Measurements from ENCODE around the gene TOMM40L.
A peak's percentile ranks its signal among the peaks of the same experiment; 100 is the strongest.

Gene TOMM40L

GRCh38 chr1:161225534-161226319 is at the start of gene TOMM40L:
TSS of gene TOMM40L (plus strand) at chr1:161226060. CDS start at chr1:161226490, 430 bp downstream.
- Mint-ChIP-seq H3K4me1 (peaks cover 45% of the 10 kb centered on the region), H3K9me3 (no peaks in the 10 kb centered on the region), H3K27me3 (no peaks in the 10 kb centered on the region), H3K36me3 (peaks cover 30% of the 10 kb centered on the region), H3K4me3 (peak within 1 kb of the TSS; percentile 89), H3K27ac (peak within 1 kb of the TSS; percentile 89)
- peak; percentile 94 for DNase-seq
- CTCF ChIA-PET = interaction anchor here (0.6 to 9.7 kb wide), 33 partner anchors 8 to 514 kb away, joined by 3 to 157 read pairs (median 6); partner anchors contain the start of genes B4GALT3, CFAP126, FCER1G and NDUFS2

- Mint-ChIP-seq H3K27me3 (no peaks in the 10 kb centered on the region), H3K4me1 (peaks cover 64% of the 10 kb centered on the region), H3K9me3 (no peaks in the 10 kb centered on the region), H3K27ac (peak overlapping the region; percentile 95), H3K4me3 (peak overlapping the region; percentile 94), H3K36me3 (peaks cover 49% of the 10 kb centered on the region)
- CTCF ChIA-PET = interaction anchor here (0.9 to 3.0 kb wide), 4 partner anchors 9 to 206 kb away, joined by 3 to 12 read pairs (median 4); partner anchors contain the start of gene TOMM40L
- no peak for DNase-seq
Observed at GRCh38 chr1:161176468-161177111, 49.3 kb upstream of the TOMM40L start.

- peak within 1 kb of the TSS; percentile 94 for H3K4me3 Mint-ChIP-seq
- no peaks in the 10 kb centered on the region for H3K27me3 Mint-ChIP-seq
- H3K27ac Mint-ChIP-seq = peak within 1 kb of the TSS; percentile 95
- H3K36me3 Mint-ChIP-seq = peaks cover 48% of the 10 kb centered on the region
- H3K4me1 Mint-ChIP-seq = peaks cover 72% of the 10 kb centered on the region
- peak; percentile 96 for DNase-seq
- CTCF ChIA-PET = interaction anchor here (0.6 to 3.0 kb wide), 5 partner anchors 9 to 205 kb away, joined by 3 to 12 read pairs (median 3); partner anchors contain the start of genes PPOX and TOMM40L
- H3K9me3 Mint-ChIP-seq = no peaks in the 10 kb centered on the region
Observed at GRCh38 chr1:161177112-161177935, 48.5 kb upstream of the TOMM40L start, which contains the start of gene B4GALT3. TSS of gene B4GALT3 (minus strand) at chr1:161177507. CDS start at chr1:161176060, 1,447 bp downstream.

GRCh38 chr1:161177936-161178244 is 48.0 kb upstream of the TOMM40L start:
- Mint-ChIP-seq H3K4me3 (peak overlapping the region; percentile 94), H3K27me3 (no peaks in the 10 kb centered on the region), H3K9me3 (no peaks in the 10 kb centered on the region), H3K36me3 (peaks cover 45% of the 10 kb centered on the region), H3K4me1 (peaks cover 75% of the 10 kb centered on the region), H3K27ac (peak overlapping the region; percentile 95)
- DNase-seq = no peak
- CTCF ChIA-PET = interaction anchor here (0.6 to 3.0 kb wide), 3 partner anchors 12 to 47 kb away, joined by 3 to 12 read pairs (median 3); partner anchors contain the start of genes PPOX and TOMM40L

- Mint-ChIP-seq H3K27ac (no peak overlapping the region), H3K27me3 (no peaks in the 10 kb centered on the region), H3K9me3 (no peaks in the 10 kb centered on the region), H3K36me3 (peaks cover 31% of the 10 kb centered on the region), H3K4me3 (no peak overlapping the region), H3K4me1 (peaks cover 87% of the 10 kb centered on the region)
- CTCF ChIA-PET = interaction anchor here (1.3 to 4.9 kb wide), 6 partner anchors 10 to 203 kb away, joined by 3 to 48 read pairs (median 20); partner anchors contain the start of genes APOA2, PPOX and TOMM40L
- DNase-seq = no peak
Observed at GRCh38 chr1:161179698-161180097, 46.2 kb upstream of the TOMM40L start.

GRCh38 chr1:161180639-161181038 is 45.2 kb upstream of the TOMM40L start:
- peaks cover 85% of the 10 kb centered on the region for H3K4me1 Mint-ChIP-seq
- CTCF ChIA-PET = interaction anchor here (0.8 to 4.9 kb wide), 16 partner anchors 11 to 202 kb away, joined by 3 to 53 read pairs (median 4); partner anchors contain the start of genes APOA2, CFAP126, PPOX and TOMM40L
- H3K36me3 Mint-ChIP-seq = peaks cover 23% of the 10 kb centered on the region
- H3K27me3 Mint-ChIP-seq = no peaks in the 10 kb centered on the region
- DNase-seq = no peak
- peak overlapping the region; percentile 81 for H3K27ac Mint-ChIP-seq
- no peak overlapping the region for H3K4me3 Mint-ChIP-seq
- no peaks in the 10 kb centered on the region for H3K9me3 Mint-ChIP-seq

GRCh38 chr1:161182214-161182613 is 43.6 kb upstream of the TOMM40L start:
- Mint-ChIP-seq H3K36me3 (peaks cover 13% of the 10 kb centered on the region), H3K4me1 (peaks cover 85% of the 10 kb centered on the region), H3K9me3 (no peaks in the 10 kb centered on the region), H3K4me3 (peak overlapping the region; percentile 19), H3K27ac (peak overlapping the region; percentile 97), H3K27me3 (no peaks in the 10 kb centered on the region)
- peak; percentile 70 for DNase-seq
- CTCF ChIA-PET = interaction anchor here (0.8 to 4.9 kb wide), 16 partner anchors 10 to 201 kb away, joined by 3 to 53 read pairs (median 6); partner anchors contain the start of genes APOA2, ARHGAP30, NDUFS2 and PPOX

- Mint-ChIP-seq H3K27me3 (no peaks in the 10 kb centered on the region), H3K27ac (peak overlapping the region; percentile 98), H3K4me1 (peaks cover 81% of the 10 kb centered on the region), H3K4me3 (peak overlapping the region; percentile 59), H3K9me3 (no peaks in the 10 kb centered on the region), H3K36me3 (peaks cover 14% of the 10 kb centered on the region)
- DNase-seq = peak; percentile 91
- CTCF ChIA-PET = interaction anchor here (1.8 to 2.1 kb wide), 2 partner anchors 12 to 20 kb away, joined by 5 to 11 read pairs; partner anchors contain the start of gene PPOX
Observed at GRCh38 chr1:161185282-161185682, 40.6 kb upstream of the TOMM40L start.

GRCh38 chr1:161185732-161186311 is 40.0 kb upstream of the TOMM40L start:
- no peak for DNase-seq
- H3K9me3 Mint-ChIP-seq = no peaks in the 10 kb centered on the region
- peak overlapping the region; percentile 59 for H3K4me3 Mint-ChIP-seq
- peak overlapping the region; percentile 98 for H3K27ac Mint-ChIP-seq
- no peaks in the 10 kb centered on the region for H3K27me3 Mint-ChIP-seq
- H3K4me1 Mint-ChIP-seq = peaks cover 80% of the 10 kb centered on the region
- CTCF ChIA-PET = interaction anchor here (1.1 to 2.1 kb wide), 5 partner anchors 11 to 196 kb away, joined by 3 to 11 read pairs (median 5); partner anchors contain the start of genes PPOX and TOMM40L
- peaks cover 8% of the 10 kb centered on the region for H3K36me3 Mint-ChIP-seq

- CTCF ChIA-PET = interaction anchor here (1.0 to 2.1 kb wide), 2 partner anchors 10 to 12 kb away, joined by 4 to 5 read pairs; partner anchors contain the start of gene ADAMTS4
- Mint-ChIP-seq H3K36me3 (peaks cover 4% of the 10 kb centered on the region), H3K27ac (peak overlapping the region; percentile 98), H3K4me1 (peaks cover 79% of the 10 kb centered on the region), H3K4me3 (no peak overlapping the region), H3K27me3 (no peaks in the 10 kb centered on the region), H3K9me3 (no peaks in the 10 kb centered on the region)
- no peak for DNase-seq
Observed at GRCh38 chr1:161187311-161187710, 38.5 kb upstream of the TOMM40L start.

GRCh38 chr1:161188381-161188780 is 37.5 kb upstream of the TOMM40L start:
- H3K27me3 Mint-ChIP-seq = no peaks in the 10 kb centered on the region
- no peak for DNase-seq
- peak overlapping the region; percentile 84 for H3K27ac Mint-ChIP-seq
- no peaks in the 10 kb centered on the region for H3K9me3 Mint-ChIP-seq
- peaks cover 80% of the 10 kb centered on the region for H3K4me1 Mint-ChIP-seq
- CTCF ChIA-PET = interaction anchor here (0.6 to 0.8 kb wide), 2 partner anchors 103 to 194 kb away, joined by 3 to 5 read pairs; no protein-coding TSS in a partner anchor
- H3K4me3 Mint-ChIP-seq = no peak overlapping the region
- peaks cover 1% of the 10 kb centered on the region for H3K36me3 Mint-ChIP-seq

GRCh38 chr1:161189036-161189435 is 36.8 kb upstream of the TOMM40L start:
- peaks cover 1% of the 10 kb centered on the region for H3K36me3 Mint-ChIP-seq
- DNase-seq = no peak
- H3K4me3 Mint-ChIP-seq = no peak overlapping the region
- H3K27ac Mint-ChIP-seq = no peak overlapping the region
- no peaks in the 10 kb centered on the region for H3K27me3 Mint-ChIP-seq
- peaks cover 74% of the 10 kb centered on the region for H3K4me1 Mint-ChIP-seq
- no peaks in the 10 kb centered on the region for H3K9me3 Mint-ChIP-seq
- CTCF ChIA-PET = interaction anchor here (0.8 kb wide), 1 partner anchor 194 kb away, joined by 3 read pairs; no protein-coding TSS in a partner anchor
